ENCODE measurements around the gene NPAS2.
A peak's percentile ranks its signal among the peaks of the same experiment; 100 is the strongest.

NPAS2 gene

DNA sequence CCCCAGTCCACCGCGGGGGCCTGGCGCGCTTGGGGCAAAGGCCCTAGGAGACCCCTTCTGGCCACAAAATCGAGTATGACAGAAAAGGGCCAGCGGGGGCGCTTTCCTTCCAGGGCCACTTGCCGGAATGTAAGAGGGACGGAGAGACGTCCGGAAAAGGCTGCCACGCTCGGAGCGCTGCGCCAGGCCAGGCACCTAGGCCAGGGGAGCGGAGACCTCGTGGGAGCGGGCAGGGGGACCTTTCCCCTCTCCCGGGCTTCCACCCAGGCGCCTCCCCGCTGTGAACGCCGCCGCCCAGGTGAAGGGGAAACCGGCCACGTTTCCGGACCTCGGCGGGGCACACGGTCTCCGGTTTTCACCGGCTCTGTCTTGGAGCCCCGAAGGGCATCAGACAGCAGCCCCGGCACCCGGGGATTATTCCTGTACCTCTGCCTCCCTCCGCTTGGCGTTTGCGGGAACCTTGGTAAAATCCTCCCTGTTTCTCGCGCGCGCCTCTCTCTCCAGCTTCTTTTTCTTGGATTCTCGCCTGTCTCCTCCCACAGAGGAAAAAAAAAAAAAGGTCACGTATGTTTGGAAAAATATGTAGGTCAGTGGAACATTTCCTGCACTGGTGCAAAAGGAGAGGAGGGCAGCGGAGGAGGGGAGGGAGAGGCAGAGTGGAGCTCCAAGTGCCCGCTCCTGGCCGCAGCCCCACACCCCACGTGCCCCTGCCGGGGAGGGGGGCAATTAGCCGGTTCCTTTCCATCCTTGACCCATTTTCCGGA is 1.2 kb upstream of the NPAS2 start:
- H3K4me3 ChIP-seq (ENCODE audit: low read depth, low read length), result peak overlapping the region; percentile 73
- no peak for DNase-seq (ENCODE audit: low read depth)

DNA sequence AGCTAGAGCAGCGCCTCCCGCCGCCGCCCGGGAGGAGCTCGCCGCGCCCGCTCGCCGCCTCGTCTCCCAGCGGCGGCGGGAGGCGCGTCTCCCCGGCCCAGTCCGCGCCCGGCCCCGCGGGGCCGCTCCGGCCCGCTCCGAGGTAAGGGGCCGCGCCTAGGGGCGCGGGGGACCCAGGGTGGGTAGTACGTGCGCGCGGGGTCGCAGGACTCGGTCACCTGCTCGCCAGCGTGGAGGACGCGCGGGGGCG is 259 bp downstream of the NPAS2 start:
- H3K4me3 ChIP-seq (ENCODE audit: low read depth, low read length), result peak overlapping the region; percentile 73
- DNase-seq (ENCODE audit: low read depth), result no peak

DNA sequence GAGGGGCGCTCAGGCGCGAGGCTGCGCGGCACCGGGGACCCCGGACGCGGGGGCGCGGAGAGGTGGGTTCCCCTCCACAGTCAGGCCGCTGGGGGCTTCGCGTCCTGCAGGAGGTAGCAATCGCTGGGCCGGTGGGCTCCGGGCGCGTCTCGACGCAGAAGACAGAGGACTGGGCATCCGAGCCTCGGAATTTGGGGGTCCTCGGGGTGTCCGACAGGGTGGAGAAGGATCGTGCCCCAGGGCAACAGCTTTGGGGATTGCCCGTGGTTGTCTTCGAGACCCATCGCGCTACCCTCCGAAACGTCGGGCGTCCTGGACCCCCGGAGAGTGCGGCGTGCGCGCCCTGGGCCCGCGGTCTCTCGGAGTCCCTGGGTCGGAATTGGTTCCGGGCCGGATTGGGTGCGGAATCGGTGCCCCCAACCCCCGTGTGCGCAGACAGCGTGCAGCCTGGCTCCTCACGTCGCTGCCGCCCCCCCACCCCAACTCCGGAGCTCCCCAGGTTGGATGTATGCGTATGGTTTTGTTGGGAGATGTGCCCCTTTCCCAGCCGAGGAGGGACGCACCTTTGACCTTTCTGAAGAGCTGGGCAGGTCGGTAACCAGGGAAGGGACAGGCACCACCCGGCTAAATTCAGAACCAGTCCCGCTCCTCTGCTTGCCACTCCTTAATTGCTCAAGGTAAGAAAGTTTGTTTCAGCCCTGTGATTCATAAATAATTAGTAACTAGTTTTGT is 750 bp downstream of the NPAS2 start:
- no peak for DNase-seq (ENCODE audit: low read depth)
- H3K4me3 ChIP-seq (ENCODE audit: low read depth, low read length), result peak overlapping the region; percentile 73

DNA sequence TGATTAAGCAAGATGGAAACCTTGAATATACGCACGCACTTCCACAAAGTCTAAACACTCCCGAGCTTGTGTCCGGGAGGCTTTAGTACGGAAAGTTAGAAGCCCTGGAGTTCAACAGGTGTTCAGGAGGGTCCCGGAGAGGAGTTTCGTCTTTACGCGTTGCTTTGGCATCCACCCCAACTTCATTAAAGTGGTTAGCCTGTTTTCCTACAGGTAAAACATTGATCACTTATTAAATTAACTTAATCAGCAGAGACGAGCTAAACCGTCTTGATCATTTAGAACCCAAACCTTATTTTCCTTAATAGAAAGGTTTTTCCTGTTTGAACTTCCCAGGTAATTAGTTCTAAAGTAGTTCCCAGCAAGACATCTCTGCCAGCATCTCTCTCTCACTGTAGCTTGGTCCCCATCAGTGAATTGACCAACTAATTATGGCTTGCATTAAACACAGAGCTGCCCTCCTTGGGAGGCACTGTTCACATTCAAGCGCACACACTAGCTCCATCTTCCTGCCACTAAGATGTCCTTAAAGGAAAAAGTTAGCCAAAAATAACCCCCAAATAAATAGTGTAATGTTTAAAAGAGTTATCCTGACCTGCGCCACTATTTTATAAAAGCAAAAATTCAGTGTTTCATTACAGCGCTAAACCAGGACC is 1.4 kb downstream of the NPAS2 start:
- DNase-seq (ENCODE audit: low read depth), result no peak
- H3K4me3 ChIP-seq (ENCODE audit: low read depth, low read length), result peak overlapping the region; percentile 73

DNA sequence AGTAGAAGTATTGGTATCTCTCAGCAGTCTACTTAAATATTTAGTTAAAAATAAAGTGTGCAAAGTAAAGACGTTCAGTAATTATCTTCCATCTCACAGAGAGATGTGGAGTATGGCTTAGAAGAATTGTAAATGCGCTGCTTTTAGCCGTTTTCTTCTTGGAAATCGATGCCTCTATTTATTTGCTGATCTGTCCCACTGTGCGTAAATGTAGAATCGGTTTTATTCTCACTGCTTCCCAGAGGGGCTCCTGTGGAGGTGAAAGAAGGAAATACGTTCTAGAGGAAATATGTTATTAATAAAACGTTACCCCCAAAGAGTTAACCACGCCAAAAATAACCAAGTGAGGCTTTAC is 1.9 kb downstream of the NPAS2 start:
- DNase-seq (ENCODE audit: low read depth), result no peak
- H3K4me3 ChIP-seq (ENCODE audit: low read depth, low read length), result peak overlapping the region; percentile 73

DNA sequence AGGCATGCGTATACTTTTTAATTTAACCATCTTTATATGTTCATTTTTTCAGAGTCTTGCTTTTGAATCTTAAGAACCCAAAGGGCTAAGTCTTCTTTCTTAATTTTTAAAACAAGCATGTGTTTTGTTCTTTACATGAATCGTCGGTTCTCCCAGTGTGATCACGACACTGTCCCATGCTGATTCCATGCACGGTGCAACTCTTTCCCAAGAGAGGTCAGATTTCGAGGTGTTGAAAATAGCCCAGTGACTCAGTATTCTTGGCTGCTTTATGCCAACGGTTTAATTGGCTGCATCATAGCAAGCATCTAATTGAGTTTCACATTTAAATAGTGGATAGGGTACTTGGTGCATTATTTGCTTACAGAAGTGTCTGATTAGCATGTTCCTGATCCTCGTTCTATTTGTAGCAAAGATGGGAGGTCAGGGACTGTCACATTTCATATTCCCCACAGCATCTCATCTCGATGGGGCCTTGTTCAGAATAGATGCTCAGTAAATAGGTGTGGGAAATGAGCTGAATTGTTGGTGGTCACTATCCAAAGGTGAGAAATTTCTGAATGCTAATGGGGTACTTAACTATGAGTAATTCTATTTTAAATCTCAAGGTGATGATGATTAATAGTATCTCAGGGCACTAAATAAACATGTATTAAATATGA is 2.8 kb downstream of the NPAS2 start:
- no peak overlapping the region for H3K4me3 ChIP-seq (ENCODE audit: low read depth, low read length)
- DNase-seq (ENCODE audit: low read depth), result no peak

DNA sequence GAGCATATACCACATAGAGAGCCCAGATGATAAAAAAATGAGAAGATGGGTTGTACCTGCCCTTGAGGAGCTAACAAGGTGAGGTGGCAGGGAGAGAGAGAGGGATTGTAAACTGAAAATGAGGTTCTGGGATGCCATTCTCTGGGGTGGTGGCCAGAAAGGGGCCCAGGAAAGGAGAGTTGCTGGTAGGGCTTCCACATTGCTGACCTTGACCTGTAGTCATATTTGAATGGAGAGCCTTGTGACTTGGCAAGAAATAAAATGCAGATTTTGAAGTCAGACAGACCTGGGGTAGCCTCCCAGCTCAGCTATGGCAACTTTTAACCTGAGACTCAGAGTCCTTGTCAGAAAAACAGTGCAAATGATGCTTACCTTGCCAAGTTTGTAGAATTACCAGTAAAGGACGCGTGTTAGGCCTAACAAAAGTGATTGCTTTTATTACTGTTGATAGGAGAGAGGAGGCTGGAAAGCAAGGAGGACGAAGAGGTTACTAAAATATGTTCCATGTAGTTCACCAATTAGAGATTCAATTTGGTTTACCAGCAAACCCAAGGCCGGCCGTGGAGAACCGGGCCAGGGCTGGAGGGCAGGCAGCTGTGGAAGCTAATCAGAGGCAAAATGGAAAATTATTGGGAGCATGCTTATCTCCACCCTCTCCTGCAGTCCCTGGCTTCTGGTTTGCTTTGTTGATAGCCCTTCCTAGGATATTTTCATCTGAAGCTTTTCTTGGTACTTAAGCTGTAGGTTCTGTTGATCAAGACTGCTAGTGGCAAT is 3.9 kb downstream of the NPAS2 start:
- H3K4me3 ChIP-seq (ENCODE audit: low read depth, low read length), result no peak overlapping the region
- DNase-seq (ENCODE audit: low read depth), result no peak

DNA sequence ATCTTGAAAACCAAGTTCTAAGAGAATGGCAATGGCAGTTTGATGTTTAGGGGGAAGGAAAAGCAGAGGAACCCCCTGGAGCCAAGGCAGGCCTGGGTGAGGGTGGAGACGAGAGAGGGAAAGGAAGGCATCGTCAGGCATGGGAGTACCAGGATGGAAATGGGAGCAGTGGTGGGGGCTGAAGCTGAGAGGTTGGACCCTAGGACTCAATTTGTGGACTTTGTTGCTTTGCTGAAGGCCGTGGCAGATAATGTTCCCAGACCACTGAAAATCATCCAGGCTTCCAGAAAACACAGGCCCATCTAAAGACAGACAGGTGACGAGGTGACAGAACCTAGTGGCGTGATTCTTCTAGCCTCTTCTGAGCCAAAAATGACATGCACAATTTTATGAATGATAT is 4.9 kb downstream of the NPAS2 start:
- no peak for DNase-seq (ENCODE audit: low read depth)
- H3K4me3 ChIP-seq (ENCODE audit: low read depth, low read length), result no peak overlapping the region

DNA sequence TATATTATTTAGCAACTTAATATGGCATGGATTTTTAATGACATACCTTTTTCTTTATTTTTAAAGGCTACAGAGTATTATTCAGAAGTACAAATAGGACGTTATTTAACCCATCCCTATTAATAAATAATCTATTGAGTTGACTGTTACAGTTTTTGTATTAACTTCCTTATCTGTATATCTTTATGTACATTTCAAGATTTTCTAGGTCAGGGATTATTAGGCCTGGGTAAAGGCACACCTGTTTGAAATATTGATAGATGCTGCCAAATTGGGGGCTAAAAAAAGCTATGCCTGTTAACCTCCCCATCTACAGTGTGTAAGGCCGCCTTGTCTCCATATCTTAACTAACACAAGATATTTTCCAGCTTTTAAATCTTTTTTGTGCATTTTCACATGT is 6.6 kb downstream of the NPAS2 start:
- DNase-seq (ENCODE audit: low read depth), result no peak

DNA sequence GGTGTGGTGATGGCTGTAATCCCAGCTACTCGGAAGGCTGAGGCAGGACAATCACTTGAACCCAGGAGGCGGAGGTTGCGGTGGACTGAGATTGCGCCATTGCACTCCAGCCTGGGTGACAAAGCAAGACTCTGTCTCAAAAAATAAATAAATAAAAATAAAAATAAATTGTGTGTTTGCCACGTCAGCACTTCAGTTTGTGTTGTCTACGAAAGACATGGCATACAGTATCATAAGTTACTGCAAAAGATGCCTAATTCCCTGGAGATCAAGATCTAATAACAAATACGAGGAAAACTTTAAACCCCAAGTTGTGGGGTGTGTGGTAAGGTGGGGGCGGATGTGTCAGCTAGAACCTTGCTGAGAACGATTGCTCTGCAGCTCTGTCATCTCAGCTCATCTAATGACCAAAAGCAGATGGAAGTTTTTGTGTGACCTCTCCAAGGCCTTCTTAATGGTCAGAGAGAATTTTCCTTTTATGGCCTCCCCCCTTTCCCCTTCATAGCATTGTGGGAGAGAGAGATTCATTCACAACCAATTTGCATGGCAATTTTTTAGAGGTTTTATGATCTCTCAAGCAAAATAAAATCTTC is 11.3 kb downstream of the NPAS2 start:
- no peak for DNase-seq (ENCODE audit: low read depth)
- no peak overlapping the region for H3K4me3 ChIP-seq (ENCODE audit: low read depth, low read length)

More for the DNA sequence above, 6.6 kb downstream of the NPAS2 start:
- no peak overlapping the region for H3K4me3 ChIP-seq (ENCODE audit: low read depth, low read length)

DNA sequence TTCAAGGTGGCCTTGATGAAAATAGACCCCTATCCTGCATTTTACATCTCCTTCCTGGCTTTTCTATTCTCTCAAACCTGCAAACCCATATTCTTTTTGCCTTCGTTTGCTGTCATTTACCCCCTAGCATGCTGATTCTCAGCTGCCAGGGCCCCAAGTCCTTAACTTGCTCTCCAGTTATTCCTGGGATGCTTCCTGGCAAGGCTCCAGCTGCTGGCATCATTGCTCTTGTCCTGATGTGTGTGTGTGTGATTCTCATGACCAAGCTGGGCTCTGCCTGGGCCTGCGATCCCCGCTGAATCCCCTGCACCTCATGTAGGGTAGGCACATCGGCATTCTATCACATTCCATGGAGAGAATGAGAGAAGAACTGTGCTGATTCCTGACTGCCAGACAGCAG is 11.9 kb downstream of the NPAS2 start:
- H3K4me3 ChIP-seq (ENCODE audit: low read depth, low read length), result no peak overlapping the region
- no peak for DNase-seq (ENCODE audit: low read depth)

DNA sequence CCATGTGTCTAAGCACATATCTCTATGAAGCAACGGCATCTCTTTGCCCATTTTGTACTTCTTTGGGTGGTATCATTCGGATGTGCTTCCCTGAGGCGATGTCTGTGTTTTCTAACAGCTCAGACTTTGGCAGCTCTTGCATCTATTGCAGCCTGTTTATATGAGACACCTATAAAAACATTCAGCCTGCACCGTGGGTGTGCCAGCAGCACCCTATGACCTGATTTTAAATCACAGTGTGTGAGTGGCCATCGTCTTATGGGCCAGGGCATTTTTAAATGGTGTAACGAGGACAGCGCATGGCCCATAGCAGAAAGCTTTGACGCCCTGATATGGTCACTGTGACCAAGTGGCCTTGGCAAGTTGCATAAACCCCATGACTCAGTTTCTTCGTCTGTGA is 12.9 kb downstream of the NPAS2 start:
- no peak for DNase-seq (ENCODE audit: low read depth)
- no peak overlapping the region for H3K4me3 ChIP-seq (ENCODE audit: low read depth, low read length)

DNA sequence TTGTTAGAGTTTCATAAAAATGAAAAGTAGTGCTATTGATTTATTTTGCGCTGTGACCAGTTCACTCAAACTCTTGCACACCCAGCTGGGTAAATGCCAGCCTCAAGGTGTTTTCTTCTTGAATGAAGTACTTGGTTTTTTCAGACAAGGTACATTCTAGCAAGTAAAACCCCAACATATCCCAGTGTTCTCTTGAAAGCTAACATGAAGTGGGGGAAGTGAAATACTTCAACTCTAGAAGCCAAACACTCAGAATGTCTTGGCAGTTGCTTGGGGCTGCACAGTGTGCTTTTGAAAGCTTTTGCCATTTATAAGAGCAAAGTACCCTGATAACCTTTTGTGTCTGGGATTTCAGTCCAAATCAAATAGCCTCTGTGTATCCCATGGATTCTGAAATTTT is 13.4 kb downstream of the NPAS2 start:
- DNase-seq (ENCODE audit: low read depth), result no peak
- H3K4me3 ChIP-seq (ENCODE audit: low read depth, low read length), result no peak overlapping the region

DNA sequence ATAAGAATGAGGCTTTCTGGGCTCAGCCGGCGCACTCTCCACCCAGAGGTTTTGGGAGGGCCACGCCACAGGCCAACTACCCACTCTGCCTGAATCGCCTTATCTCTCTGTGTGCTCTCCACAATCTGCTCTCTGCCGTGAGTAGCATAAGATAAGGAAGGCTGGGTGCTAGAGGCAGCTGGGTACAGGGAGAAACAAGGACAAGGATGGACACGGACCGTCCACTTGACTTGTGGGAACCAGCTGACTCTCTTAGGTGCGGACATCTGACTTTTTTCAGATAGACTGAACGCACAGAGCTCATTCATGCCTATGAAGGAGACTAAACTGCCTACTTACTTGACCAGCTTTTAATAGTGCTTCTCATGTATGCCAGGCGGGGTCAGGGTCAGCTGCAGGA is 14.3 kb downstream of the NPAS2 start:
- no peak overlapping the region for H3K4me3 ChIP-seq (ENCODE audit: low read depth, low read length)
- DNase-seq (ENCODE audit: low read depth), result no peak

DNA sequence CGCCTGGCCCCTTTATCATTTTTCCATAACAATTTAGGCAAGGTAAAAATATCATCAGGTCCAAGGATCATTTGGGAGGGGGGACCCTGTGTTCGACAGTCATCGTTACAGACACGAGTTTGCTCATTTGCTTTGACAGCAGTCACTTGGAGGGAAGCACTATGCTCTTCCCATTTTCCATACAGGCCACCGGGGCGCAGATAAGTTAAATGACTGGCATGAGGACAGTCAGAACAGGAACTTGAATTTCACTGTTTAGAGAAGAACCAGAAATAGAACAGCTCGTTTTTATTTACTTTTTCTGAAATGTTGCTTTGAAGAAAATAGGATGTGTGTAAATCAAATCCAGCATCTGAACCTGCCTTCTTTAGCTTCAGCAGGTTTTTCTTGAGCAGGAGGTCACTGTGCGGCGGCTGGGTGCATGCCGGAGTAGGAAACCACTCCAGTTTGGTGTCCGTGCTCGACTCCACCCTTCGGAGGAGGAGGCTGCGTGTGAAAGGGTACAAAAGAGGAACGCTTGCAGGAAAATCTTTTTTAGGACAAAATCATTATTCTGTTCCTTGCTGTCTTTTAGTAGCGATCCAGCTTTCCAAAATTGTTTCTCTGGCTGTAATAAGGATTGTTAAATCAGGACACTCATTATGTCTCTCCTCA is 15.2 kb downstream of the NPAS2 start:
- DNase-seq (ENCODE audit: low read depth), result no peak
- no peak overlapping the region for H3K4me3 ChIP-seq (ENCODE audit: low read depth, low read length)

DNA sequence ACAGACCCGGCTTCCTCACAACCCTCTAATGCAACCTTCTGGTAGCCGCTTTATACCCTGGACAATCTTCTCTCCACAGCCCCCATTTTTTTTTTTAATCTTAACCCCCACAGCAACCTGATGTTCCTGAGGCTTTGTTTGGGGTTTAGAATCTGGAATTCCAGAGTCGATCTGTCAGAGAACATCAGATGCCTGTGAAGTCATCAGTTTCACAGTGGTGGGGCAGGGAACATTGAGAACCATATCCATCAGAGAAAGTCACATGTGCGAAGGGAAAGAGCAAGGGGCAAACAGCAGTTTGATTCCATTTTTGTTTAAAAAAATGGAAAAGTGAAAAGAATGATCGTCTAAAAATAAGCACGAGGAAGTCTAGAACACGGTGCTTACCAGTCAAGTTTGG is 20.6 kb downstream of the NPAS2 start:
- DNase-seq (ENCODE audit: low read depth), result no peak
- no peak overlapping the region for H3K4me3 ChIP-seq (ENCODE audit: low read depth, low read length)

DNA sequence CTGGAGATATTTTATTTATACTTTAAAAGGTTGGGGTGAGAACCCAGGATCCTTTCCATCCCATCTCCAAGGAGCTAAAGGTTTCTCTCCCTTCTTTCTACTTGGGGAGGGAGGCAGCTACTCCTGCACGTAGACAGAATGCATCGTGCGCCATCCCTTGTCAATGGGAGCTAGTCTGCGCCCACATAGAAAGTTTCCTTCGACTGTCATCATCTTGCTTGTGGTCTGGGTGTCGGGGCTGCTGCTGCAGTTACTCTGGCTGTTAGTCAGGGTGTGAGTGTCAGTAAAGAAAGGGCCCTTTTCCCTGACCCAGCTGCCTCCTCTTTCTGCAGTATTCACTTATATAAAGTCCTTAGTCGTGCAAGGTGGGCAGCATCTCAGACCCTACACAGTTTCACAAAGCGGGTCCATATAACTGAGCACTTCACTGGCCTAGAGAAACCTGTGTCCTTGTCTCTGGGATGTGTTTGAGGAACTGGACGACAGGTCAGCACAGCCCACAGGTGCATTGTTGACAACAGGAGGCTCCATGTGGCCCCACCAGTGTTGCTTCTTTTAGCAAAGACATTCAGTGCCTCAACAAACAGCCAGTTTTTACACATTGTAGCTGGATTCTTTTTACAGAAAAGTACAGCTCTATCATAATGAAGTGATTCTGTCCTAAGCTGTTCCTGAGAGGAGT is 22.4 kb downstream of the NPAS2 start:
- no peak overlapping the region for H3K4me3 ChIP-seq (ENCODE audit: low read depth, low read length)
- DNase-seq (ENCODE audit: low read depth), result no peak

DNA sequence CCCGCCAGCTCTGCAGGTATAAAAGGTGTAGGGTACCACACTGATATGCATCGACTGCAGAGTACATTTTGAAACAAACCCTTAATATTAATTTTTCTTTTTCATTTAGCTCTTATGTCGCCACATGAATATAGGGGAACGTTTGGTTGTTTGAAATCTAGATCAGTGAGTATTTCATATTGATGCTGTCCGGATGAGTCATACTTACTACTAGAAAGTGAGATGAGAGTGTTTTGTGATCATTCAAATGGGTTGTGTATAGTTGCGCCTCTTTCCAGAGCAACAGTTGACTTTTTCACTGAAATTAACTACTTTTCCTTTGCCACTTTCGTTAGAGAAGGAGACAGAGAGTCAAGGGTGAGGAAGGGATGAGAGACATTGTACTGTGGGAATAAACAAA is 24.6 kb downstream of the NPAS2 start:
- DNase-seq (ENCODE audit: low read depth), result no peak
- no peak overlapping the region for H3K4me3 ChIP-seq (ENCODE audit: low read depth, low read length)
